ENCODE measurements around the gene NARF. TPM values are rescaled to one million over a fixed set of nuclear protein-coding genes. Genes with fewer than 3 reads are reported as not detected.

NARF gene
- total and polyA plus RNA-seq, 2 experiments from 2014 or later = 113 to 215 TPM

DNA sequence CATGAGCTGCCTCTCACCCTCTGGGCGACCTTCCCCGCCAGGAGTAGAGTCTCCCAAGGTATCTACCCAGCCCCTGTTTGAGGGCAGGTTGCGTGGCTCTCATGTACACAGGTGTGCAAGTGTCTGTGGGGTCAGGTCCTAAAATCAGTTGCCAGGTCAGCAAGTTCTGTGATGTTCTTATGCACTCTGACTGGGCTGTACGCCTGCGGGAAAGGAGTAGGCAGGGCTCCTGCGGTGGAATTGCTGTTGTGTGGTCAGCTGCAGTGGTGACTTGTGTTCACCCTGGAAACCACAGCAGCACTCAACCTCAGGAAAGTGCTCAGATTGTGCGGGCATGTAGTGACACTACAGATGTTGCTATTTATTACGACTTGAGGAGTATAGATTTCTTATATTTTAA lies 19.4 kb downstream of the NARF start:
- Histone ChIP-seq H3K27ac (no peak overlapping the region), H3K9me3 (ENCODE audit: low read depth) (no peaks in the 10 kb centered on the region), H3K4me3 (no peak overlapping the region), H3K36me3 (peaks cover 54% of the 10 kb centered on the region), H3K4me1 (ENCODE audit: low read depth) (no peaks in the 10 kb centered on the region), H3K27me3 (no peaks in the 10 kb centered on the region)
- TF ChIP-seq, protein P1, sequence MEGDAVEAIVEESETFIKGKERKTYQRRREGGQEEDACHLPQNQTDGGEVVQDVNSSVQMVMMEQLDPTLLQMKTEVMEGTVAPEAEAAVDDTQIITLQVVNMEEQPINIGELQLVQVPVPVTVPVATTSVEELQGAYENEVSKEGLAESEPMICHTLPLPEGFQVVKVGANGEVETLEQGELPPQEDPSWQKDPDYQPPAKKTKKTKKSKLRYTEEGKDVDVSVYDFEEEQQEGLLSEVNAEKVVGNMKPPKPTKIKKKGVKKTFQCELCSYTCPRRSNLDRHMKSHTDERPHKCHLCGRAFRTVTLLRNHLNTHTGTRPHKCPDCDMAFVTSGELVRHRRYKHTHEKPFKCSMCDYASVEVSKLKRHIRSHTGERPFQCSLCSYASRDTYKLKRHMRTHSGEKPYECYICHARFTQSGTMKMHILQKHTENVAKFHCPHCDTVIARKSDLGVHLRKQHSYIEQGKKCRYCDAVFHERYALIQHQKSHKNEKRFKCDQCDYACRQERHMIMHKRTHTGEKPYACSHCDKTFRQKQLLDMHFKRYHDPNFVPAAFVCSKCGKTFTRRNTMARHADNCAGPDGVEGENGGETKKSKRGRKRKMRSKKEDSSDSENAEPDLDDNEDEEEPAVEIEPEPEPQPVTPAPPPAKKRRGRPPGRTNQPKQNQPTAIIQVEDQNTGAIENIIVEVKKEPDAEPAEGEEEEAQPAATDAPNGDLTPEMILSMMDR (IDR thresholded peaks at IDR 0.05; ENCODE audit: low read depth, low read length) = no peak
- no peak for DNase-seq (ENCODE audit: low read depth in 1 of 2, low spot score in 1 of 2)

DNA sequence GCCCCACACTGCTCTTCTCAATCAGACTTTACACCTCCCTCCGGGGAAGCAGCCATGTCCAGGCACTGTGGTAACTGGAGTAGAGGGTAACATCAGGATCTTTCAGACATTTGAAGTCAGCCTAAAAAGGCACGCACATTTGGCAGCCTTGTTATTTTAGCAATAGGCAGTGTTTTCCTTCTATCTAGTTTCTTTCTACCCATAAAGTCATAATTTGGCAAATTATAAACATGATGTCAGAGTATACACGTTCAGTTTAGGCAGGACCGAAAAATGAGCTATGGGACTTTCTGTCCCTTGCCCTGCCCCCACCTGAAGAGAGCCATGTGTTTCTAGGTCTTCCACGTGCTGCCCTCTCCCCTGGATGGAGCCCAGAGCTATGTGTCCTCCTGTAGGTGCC lies 21.1 kb downstream of the NARF start:
- Histone ChIP-seq H3K27ac (no peak overlapping the region), H3K9me3 (ENCODE audit: low read depth) (no peaks in the 10 kb centered on the region), H3K36me3 (peaks cover 54% of the 10 kb centered on the region), H3K4me1 (ENCODE audit: low read depth) (peaks cover 7% of the 10 kb centered on the region), H3K27me3 (no peaks in the 10 kb centered on the region), H3K4me3 (no peak overlapping the region)
- no peak for DNase-seq (ENCODE audit: low read depth in 1 of 2, low spot score in 1 of 2)
- TF ChIP-seq, protein P1 (IDR thresholded peaks at IDR 0.05; ENCODE audit: low read depth, low read length) = no peak

DNA sequence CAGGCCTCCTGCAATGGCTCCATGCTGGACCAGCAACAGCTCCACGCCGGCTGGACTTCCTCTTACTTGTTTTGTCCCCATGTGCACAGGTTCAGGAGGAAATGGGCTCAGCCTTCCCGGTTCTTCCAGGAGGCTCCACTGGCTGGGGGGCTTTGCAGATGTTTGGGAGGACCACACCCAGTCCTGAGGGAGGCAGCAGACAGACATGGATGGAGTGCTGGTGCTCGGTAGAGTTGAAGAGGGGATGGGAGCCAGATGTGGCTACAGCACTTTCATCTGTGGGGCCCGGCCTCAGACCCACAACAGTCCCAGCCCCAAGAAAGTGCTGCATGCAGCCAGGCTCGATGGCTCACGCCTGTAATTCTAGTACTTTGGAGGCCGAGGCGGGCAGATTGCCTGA lies 21.8 kb downstream of the NARF start:
- peaks cover 56% of the 10 kb centered on the region for H3K36me3 ChIP-seq
- TF ChIP-seq, protein P1 (IDR thresholded peaks at IDR 0.05; ENCODE audit: low read depth, low read length) = no peak
- DNase-seq (ENCODE audit: low read depth in 1 of 2, low spot score in 1 of 2) = no peak
- no peak overlapping the region for H3K27ac ChIP-seq
- peaks cover 7% of the 10 kb centered on the region for H3K4me1 ChIP-seq (ENCODE audit: low read depth)
- no peak overlapping the region for H3K4me3 ChIP-seq
- H3K9me3 ChIP-seq (ENCODE audit: low read depth) = no peaks in the 10 kb centered on the region
- H3K27me3 ChIP-seq = no peaks in the 10 kb centered on the region

DNA sequence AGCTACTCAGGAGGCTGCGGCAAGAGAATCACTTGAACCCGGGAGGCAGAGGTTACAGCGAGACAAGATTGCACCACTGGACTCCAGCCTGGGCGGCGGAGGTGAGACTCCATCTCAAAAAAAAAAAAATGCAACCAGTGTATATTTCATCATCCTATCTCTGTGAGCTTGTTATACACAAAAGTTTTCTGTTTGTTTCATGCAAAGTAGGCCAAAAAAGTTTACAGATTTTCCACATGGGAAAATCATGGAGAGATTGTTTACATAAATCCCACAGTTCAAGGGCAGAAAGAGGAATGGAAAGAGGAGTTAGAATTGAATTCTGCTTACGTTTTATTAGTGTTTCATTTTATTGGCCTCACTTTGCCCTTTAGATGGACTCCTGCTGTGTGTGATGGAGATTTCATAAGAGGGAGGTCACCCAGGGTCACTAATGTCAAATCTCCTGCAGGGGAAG lies 24.7 kb downstream of the NARF start:
- peaks cover 71% of the 10 kb centered on the region for H3K36me3 ChIP-seq
- TF ChIP-seq, protein P1 (IDR thresholded peaks at IDR 0.05; ENCODE audit: low read depth, low read length) = no peak

DNA sequence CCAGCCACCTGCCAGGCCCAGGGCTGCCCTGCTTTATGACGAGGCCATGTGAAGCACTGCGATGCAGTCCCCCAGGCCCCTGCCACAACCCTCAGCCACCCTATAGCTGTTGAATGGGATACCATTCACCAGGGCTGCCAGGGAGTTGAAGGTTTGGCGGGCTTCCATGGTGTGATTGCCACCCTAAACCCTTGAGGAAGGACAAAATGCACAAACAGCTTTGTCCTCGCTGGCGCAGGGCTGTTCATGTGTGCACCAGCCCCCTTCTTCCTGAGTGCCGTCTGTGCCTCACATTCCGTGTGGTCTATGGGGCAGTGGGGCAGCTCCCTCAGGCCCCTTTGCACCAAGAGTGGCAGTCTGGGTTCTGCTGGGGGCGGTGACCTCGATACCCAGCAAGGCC lies 25.3 kb downstream of the NARF start:
- Histone ChIP-seq H3K36me3 (peaks cover 76% of the 10 kb centered on the region), H3K27me3 (no peaks in the 10 kb centered on the region), H3K9me3 (ENCODE audit: low read depth) (no peaks in the 10 kb centered on the region), H3K27ac (no peak overlapping the region), H3K4me3 (no peak overlapping the region), H3K4me1 (ENCODE audit: low read depth) (peaks cover 7% of the 10 kb centered on the region)
- DNase-seq (ENCODE audit: low read depth in 1 of 2, low spot score in 1 of 2) = no peak
- TF ChIP-seq, protein P1 (IDR thresholded peaks at IDR 0.05; ENCODE audit: low read depth, low read length) = no peak

More for the DNA sequence above, 24.7 kb downstream of the NARF start:
- Histone ChIP-seq H3K9me3 (ENCODE audit: low read depth) (no peaks in the 10 kb centered on the region), H3K4me3 (no peak overlapping the region), H3K27ac (no peak overlapping the region), H3K27me3 (no peaks in the 10 kb centered on the region), H3K4me1 (ENCODE audit: low read depth) (peaks cover 7% of the 10 kb centered on the region)
- no peak for DNase-seq (ENCODE audit: low read depth in 1 of 2, low spot score in 1 of 2)

Data from cardiac muscle cell (in vitro differentiated cells and primary cell).